Naive B cell (primary cell): ENCODE results near the gene TMEM244. TPM values are rescaled to one million over a fixed set of nuclear protein-coding genes. Genes with fewer than 3 reads are reported as not detected.

Experiments
- ATAC-seq, 2 donors: fragments of 150-1000 bp; cut with Tn5 transposase; 2 replicates each; pipeline ENCODE4 v1.10.0; 2021; ENCODE audit warnings: low read depth in 2 of 2, mild to moderate bottlenecking in 2 of 2, moderate library complexity in 2 of 2
- DNase-seq: peaks from one replicate; pipeline ENCODE4 v3.0.0; 2022
- H3K27ac Mint-ChIP-seq, 6 donors: one replicate each; pipeline ENCODE4 v1.8.0; 2020 to 2022; ENCODE audit warnings: mild to moderate bottlenecking in 6 of 6, mixed read lengths in 6 of 6, moderate library complexity in 5 of 6, inconsistent platforms in 2 of 6
- H3K27me3 Mint-ChIP-seq, 3 donors: one replicate each; pipeline ENCODE4 v1.8.0; 2021 to 2022; ENCODE audit warnings: mixed read lengths in 3 of 3, mild to moderate bottlenecking in 1 of 3
- H3K36me3 Mint-ChIP-seq, 2 donors: one replicate each; pipeline ENCODE4 v1.8.0; 2020 to 2022; ENCODE audit warnings: mixed read lengths in 2 of 2, inconsistent platforms in 1 of 2, mild to moderate bottlenecking in 1 of 2
- H3K4me1 Mint-ChIP-seq, 3 donors: one replicate each; pipeline ENCODE4 v1.8.0; 2020 to 2022; ENCODE audit warnings: mixed read lengths in 3 of 3, inconsistent platforms in 1 of 3, mild to moderate bottlenecking in 1 of 3, moderate library complexity in 1 of 3
- H3K4me3 Mint-ChIP-seq, 8 donors: one replicate each; pipeline ENCODE4 v1.8.0; 2020 to 2022; ENCODE audit warnings: mild to moderate bottlenecking in 8 of 8, mixed read lengths in 8 of 8, moderate library complexity in 8 of 8, inconsistent platforms in 2 of 8
- H3K9me3 Mint-ChIP-seq, 7 donors: one replicate each; pipeline ENCODE4 v1.8.0; 2020 to 2022; ENCODE audit warnings: mixed read lengths in 7 of 7, mild to moderate bottlenecking in 5 of 7, inconsistent platforms in 2 of 7, moderate library complexity in 1 of 7
- polyA plus RNA-seq, 6 donors: library from polyadenylated mRNA; unstranded; fragments of 300-500 nt; fragmentation: Illumina TruSeq; gene quantifications; one replicate each; pipeline ENCODE4 v1.2.3, GENCODE V29; 2021; ENCODE audit warnings: low read depth in 6 of 6

Gene TMEM244
- polyA plus RNA-seq, 6 donors from 2014 or later, result not detected

DNA sequence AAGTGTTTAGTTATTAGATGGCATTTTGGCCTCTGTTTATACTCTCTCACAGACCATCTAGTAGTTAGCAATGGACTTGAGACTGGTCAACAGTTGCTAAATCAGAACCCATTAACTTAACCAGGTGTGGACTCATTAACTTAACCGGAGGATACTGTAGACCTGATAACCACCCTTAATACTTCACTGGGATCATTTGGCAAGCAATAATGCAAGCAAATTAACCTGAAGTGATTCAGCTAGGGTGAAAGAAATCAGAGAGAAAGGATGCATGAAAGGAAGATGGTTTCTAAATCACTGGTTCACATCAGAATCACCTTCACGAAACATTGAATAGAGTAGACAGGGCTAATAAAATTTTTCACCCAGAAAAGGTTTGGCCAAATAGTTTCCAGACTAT, 73.3 kb downstream of the TMEM244 start:
- Mint-ChIP-seq H3K36me3 (no peaks in the 10 kb centered on the region), H3K27ac (no peak overlapping the region), H3K4me1 (no peaks in the 10 kb centered on the region), H3K27me3 (peaks cover 5 to 19% (median 9%) of the 10 kb centered on the region in 3 donors), H3K9me3 (peaks cover 0 to 1% (median 0%) of the 10 kb centered on the region in 7 donors), H3K4me3 (no peak overlapping the region)
- ATAC-seq, result no peak
- DNase-seq, result no peak

DNA sequence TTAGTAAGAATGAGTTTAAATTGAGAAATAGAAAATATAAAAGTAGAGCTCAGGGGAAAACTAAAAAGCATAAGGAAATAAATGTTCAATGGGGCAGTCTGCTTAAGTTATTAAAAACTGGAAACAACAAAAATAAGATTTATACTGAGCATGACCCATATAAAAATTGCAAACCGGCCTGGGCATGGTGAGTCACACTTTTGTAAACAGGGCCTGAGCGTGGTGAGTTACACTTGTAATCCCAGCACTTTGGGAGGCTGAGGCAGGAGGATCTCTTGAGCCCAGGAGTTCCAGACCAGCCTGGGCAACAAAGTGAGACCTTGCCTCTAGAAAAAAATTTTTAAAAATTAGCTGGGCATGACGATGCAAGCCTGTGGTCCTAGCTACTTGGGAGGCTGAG, 74.6 kb downstream of the TMEM244 start:
- H3K27me3 Mint-ChIP-seq, result peaks cover 0 to 17% (median 13%) of the 10 kb centered on the region in 3 donors
- H3K27ac Mint-ChIP-seq, result no peak overlapping the region

DNA sequence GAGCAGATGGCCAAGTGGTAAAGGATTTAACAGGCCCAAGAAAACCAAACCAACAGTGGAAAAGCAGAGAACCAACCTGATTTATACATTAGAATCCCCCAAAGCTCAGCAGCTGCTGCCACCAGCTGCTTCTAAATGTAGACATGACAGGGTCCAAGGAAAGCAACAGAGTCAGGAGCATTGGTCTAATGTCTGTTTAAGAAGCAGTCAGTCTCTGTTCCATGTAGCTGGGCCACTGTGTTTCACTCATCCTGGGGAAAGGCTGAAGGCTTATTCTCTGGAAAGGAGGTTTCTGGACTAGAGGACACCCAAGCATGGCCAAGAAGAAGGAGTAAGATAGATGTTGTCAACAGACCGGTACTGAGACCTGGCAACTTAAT, 75.4 kb downstream of the TMEM244 start:
- H3K27me3 Mint-ChIP-seq, result peaks cover 0 to 17% (median 13%) of the 10 kb centered on the region in 3 donors
- no peak for ATAC-seq
- no peaks in the 10 kb centered on the region for H3K36me3 Mint-ChIP-seq
- peak overlapping the region in 1 of 6 donors; percentile 41 for H3K27ac Mint-ChIP-seq
- no peak for DNase-seq
- no peaks in the 10 kb centered on the region for H3K4me1 Mint-ChIP-seq
- H3K4me3 Mint-ChIP-seq, result no peak overlapping the region
- peaks cover 0 to 8% (median 0%) of the 10 kb centered on the region in 7 donors for H3K9me3 Mint-ChIP-seq

More for the DNA sequence above, 74.6 kb downstream of the TMEM244 start:
- DNase-seq (no peak), ATAC-seq (no peak)
- Mint-ChIP-seq H3K9me3 (peaks cover 0 to 8% (median 0%) of the 10 kb centered on the region in 7 donors), H3K4me3 (no peak overlapping the region), H3K36me3 (no peaks in the 10 kb centered on the region), H3K4me1 (no peaks in the 10 kb centered on the region)

DNA sequence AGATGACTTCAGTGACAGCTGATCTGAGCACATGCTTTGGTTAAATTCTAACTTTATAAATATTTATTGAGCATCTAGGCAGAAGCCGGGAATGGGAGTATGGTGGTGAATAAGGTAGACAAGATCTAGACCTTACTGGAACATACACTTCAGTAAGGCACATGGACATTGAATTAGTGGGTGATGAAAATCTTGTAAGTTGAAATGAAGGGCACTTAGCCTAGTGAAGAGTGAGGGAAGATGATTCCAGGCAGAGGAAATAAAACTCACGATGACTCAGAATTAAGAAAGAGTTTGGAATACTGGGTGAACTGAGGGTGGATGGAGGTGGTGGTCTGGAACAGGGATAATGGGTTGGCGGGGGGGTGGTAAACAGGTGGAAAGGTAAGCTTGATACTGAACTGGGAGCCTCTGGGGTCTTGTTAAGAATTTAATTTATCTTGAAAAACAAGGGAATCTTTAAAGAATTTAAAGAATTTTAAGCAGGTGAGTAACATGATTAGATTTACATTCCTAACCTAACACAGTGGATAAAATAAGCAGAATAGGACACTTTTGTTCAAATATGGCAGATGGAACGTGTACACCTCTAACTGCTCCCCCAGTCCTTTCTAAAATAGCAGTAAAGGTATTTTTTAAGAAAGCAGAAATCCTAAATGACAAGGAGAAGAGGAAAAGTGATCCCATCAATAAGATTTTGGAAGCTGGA, 75.9 kb downstream of the TMEM244 start:
- ATAC-seq (no peak), DNase-seq (no peak)
- Mint-ChIP-seq H3K4me3 (no peak overlapping the region), H3K27me3 (peaks cover 0 to 17% (median 13%) of the 10 kb centered on the region in 3 donors), H3K36me3 (no peaks in the 10 kb centered on the region), H3K27ac (peak overlapping the region in 1 of 6 donors; percentile 41), H3K4me1 (no peaks in the 10 kb centered on the region), H3K9me3 (peaks cover 0 to 8% (median 2%) of the 10 kb centered on the region in 7 donors)

Other genes with a start within 250 kb of the TMEM244 start
- 1 to 10 TPM in 5 of 6 donors, under 1 TPM in 1; 0.84 to 4.0 (median 3.0) TPM for gene ARHGAP18, start 151.1 kb downstream of the TMEM244 start, polyA plus RNA-seq
- gene L3MBTL3, start 157.3 kb upstream of the TMEM244 start, polyA plus RNA-seq, result 10 to 100 TPM; 11.0 to 21.8 (median 16.6) TPM